ENCODE measurements around the gene ANKS6. TPM values are rescaled to one million over a fixed set of nuclear protein-coding genes. Genes with fewer than 3 reads are reported as not detected.

ANKS6 gene
- total RNA-seq, 1 experiment from 2014 or later = 21.8 TPM

DNA sequence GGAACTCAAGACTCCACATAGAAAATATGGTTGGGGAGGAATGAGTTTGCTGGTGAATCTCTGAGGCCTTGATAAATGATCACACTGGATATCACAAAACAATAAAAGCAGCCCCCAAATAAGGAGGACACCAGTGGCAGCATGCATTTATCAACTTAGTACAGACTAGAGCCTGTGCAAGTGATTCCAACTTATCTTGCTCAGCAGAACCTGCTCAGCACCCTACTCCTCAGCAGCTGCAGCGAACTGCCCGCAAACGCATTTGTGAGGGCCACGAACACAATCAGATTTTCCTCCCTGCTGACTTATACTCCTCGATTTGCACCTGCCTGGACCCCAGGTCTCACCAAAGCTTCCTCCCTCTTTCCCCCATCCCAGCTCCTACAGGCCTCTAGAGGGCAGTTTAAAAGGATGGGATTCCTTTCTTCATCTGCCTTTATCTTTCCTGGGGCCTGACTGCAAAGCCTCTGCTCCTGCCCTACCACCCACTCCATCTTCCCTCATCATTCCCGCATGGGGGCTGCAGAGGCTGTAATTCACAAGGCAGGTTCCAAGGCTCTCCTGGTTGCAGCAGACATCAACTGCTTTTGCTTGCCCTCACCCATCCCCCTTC lies 41.2 kb downstream of the ANKS6 start:
- DNase-seq (ENCODE audit: unreplicated experiment) = no peak
- BruUV-seq (replicated peaks) = no TSS peak
- Mint-ChIP-seq H3K27ac (ENCODE audit: low read depth, unreplicated experiment) (no peak overlapping the region), H3K4me3 (ENCODE audit: unreplicated experiment) (no peak overlapping the region), H3K9me3 (ENCODE audit: unreplicated experiment) (peaks cover 15% of the 10 kb centered on the region), H3K27me3 (ENCODE audit: insufficient read depth, unreplicated experiment) (no peaks in the 10 kb centered on the region), H3K36me3 (ENCODE audit: insufficient read depth, unreplicated experiment) (peaks cover 26% of the 10 kb centered on the region), H3K4me1 (ENCODE audit: insufficient read depth, unreplicated experiment) (no peaks in the 10 kb centered on the region)
- intact Hi-C loops (cut with micrococcal nuclease) = no loop called here
- TF ChIP-seq, protein P1, sequence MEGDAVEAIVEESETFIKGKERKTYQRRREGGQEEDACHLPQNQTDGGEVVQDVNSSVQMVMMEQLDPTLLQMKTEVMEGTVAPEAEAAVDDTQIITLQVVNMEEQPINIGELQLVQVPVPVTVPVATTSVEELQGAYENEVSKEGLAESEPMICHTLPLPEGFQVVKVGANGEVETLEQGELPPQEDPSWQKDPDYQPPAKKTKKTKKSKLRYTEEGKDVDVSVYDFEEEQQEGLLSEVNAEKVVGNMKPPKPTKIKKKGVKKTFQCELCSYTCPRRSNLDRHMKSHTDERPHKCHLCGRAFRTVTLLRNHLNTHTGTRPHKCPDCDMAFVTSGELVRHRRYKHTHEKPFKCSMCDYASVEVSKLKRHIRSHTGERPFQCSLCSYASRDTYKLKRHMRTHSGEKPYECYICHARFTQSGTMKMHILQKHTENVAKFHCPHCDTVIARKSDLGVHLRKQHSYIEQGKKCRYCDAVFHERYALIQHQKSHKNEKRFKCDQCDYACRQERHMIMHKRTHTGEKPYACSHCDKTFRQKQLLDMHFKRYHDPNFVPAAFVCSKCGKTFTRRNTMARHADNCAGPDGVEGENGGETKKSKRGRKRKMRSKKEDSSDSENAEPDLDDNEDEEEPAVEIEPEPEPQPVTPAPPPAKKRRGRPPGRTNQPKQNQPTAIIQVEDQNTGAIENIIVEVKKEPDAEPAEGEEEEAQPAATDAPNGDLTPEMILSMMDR (IDR thresholded peaks at IDR 0.05; ENCODE audit: unreplicated experiment) = no peak
- ChIA-PET CTCF (interaction anchor here (1.3 kb wide), 1 partner anchor 21 kb away, joined by 5 read pairs; no protein-coding TSS in a partner anchor), POLR2A (no interaction called here)

DNA sequence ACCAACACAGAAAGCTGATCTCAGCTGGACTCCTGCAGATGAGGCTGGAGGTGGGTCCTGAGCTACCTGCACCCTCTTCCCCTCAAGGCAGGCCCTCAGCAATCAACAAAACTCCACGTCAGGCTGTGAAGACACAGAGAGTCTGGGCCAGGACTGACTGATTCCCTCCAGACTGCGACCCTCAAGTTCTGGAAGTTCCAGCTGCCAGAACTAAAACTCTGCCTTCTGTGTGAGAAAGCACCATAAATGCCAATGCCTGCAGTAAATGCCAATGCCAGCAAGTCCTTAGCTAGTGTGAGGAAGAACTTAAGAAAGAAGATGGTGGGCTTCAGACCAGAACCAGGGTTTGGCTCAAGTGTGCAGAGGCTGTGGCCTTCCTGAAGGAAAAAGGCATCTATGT lies 45.1 kb downstream of the ANKS6 start:
- Mint-ChIP-seq H3K27ac (ENCODE audit: low read depth, unreplicated experiment) (no peak overlapping the region), H3K27me3 (ENCODE audit: insufficient read depth, unreplicated experiment) (no peaks in the 10 kb centered on the region), H3K9me3 (ENCODE audit: unreplicated experiment) (no peaks in the 10 kb centered on the region), H3K4me3 (ENCODE audit: unreplicated experiment) (no peak overlapping the region), H3K36me3 (ENCODE audit: insufficient read depth, unreplicated experiment) (peaks cover 25% of the 10 kb centered on the region), H3K4me1 (ENCODE audit: insufficient read depth, unreplicated experiment) (no peaks in the 10 kb centered on the region)
- TF ChIP-seq, protein P1 (IDR thresholded peaks at IDR 0.05; ENCODE audit: unreplicated experiment) = no peak
- BruUV-seq (replicated peaks) = no TSS peak
- POLR2A ChIA-PET = no interaction called here
- CTCF ChIA-PET = interaction anchor here (0.6 to 1.7 kb wide), 3 partner anchors 24 to 1360 kb away, joined by 3 to 5 read pairs (median 3); no protein-coding TSS in a partner anchor
- no peak for DNase-seq (ENCODE audit: unreplicated experiment)
- intact Hi-C loops (cut with micrococcal nuclease) = no loop called here

DNA sequence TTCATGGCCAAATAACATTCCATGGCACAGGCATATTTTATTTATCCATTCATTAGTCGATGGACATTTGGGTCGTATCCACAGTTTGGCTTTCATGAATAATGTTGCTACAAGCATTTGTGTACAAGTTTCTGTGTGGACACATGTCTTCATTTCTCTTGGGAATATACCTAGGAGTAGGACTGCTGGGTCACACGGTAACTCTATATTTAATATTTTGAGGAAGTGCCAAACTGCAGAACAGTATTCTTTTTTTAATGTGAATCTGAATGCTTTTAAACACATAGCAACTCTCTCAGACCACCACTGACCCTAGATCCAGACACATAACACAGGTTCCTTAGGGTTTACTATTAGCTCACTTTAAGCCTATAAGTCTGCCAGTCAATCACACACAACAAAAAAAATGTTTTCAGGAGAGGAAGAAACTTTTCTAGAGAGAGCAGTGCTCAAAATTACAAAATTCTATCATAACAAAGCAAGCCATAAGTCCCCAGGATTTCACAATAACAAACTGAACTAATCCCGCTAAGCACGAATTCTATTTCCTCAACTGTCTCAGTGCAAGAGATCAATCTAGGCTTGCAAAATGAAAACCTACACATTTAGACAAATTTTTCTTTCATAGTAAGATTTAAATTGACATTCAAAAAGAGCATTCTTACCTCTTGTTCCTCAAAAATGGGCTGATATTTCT lies 45.8 kb downstream of the ANKS6 start:
- no TSS peak for BruUV-seq (replicated peaks)
- ChIA-PET POLR2A (no interaction called here), CTCF (interaction anchor here (0.6 to 2.0 kb wide), 4 partner anchors 25 to 1361 kb away, joined by 3 to 12 read pairs (median 4); no protein-coding TSS in a partner anchor)
- intact Hi-C loops (cut with micrococcal nuclease) = no loop called here
- Mint-ChIP-seq H3K9me3 (ENCODE audit: unreplicated experiment) (no peaks in the 10 kb centered on the region), H3K36me3 (ENCODE audit: insufficient read depth, unreplicated experiment) (peaks cover 22% of the 10 kb centered on the region), H3K4me3 (ENCODE audit: unreplicated experiment) (no peak overlapping the region), H3K4me1 (ENCODE audit: insufficient read depth, unreplicated experiment) (no peaks in the 10 kb centered on the region), H3K27ac (ENCODE audit: low read depth, unreplicated experiment) (no peak overlapping the region), H3K27me3 (ENCODE audit: insufficient read depth, unreplicated experiment) (no peaks in the 10 kb centered on the region)
- no peak for DNase-seq (ENCODE audit: unreplicated experiment)
- TF ChIP-seq, protein P1 (IDR thresholded peaks at IDR 0.05; ENCODE audit: unreplicated experiment) = no peak

DNA sequence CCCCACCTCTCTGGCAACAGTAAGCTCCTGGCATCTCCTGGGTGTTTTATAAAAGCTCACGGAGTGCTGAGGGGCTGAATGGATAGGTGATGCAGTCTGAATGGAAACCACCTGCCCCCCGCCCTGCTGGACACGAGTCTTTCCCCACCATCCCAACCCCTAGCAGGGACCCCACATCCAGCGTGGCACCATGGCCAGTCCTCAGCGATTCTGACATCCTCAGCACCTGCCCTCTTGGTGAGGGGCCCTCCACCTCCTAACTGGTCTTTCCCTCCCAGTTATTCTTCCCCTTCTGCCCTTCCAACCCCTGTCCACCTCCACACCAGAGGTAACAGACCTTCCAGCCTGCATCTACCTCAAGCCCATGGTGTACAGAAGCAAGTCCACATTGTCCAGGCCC lies 48.9 kb downstream of the ANKS6 start:
- CTCF ChIA-PET = no interaction called here
- TF ChIP-seq, protein P1 (IDR thresholded peaks at IDR 0.05; ENCODE audit: unreplicated experiment) = no peak
- intact Hi-C loops (cut with micrococcal nuclease) = no loop called here
- H3K4me1 Mint-ChIP-seq (ENCODE audit: insufficient read depth, unreplicated experiment) = peaks cover 6% of the 10 kb centered on the region
- H3K27ac Mint-ChIP-seq (ENCODE audit: low read depth, unreplicated experiment) = no peak overlapping the region
- POLR2A ChIA-PET = interaction anchor here (0.6 kb wide), 1 partner anchor 476 kb away, joined by 3 read pairs; no protein-coding TSS in a partner anchor
- no TSS peak for BruUV-seq (replicated peaks)
- H3K4me3 Mint-ChIP-seq (ENCODE audit: unreplicated experiment) = no peak overlapping the region
- H3K9me3 Mint-ChIP-seq (ENCODE audit: unreplicated experiment) = no peaks in the 10 kb centered on the region
- H3K27me3 Mint-ChIP-seq (ENCODE audit: insufficient read depth, unreplicated experiment) = no peaks in the 10 kb centered on the region
- peaks cover 21% of the 10 kb centered on the region for H3K36me3 Mint-ChIP-seq (ENCODE audit: insufficient read depth, unreplicated experiment)
- no peak for DNase-seq (ENCODE audit: unreplicated experiment)
